Superior temporal gyrus (tissue), 1 donor: ENCODE data around the gene SAFB2.
A peak's percentile ranks its signal among the peaks of the same experiment; 100 is the strongest.

Experiments used
- DNase-seq: peaks from one replicate; pipeline ENCODE4 v3.0.0-alpha.2; 2016; ENCODE audit errors: extremely low spot score

SAFB2 gene

GRCh38 chr19:5607318-5608275, 15.0 kb downstream of the SAFB2 start:
- DNase-seq: no peak

GRCh38 chr19:5605362-5605761, 17.2 kb downstream of the SAFB2 start:
- no peak for DNase-seq

- DNase-seq: no peak
Measured at GRCh38 chr19:5603626-5604025, 18.9 kb downstream of the SAFB2 start.

GRCh38 chr19:5600797-5601196, 21.8 kb downstream of the SAFB2 start:
- DNase-seq: no peak

GRCh38 chr19:5595745-5596144, 26.8 kb downstream of the SAFB2 start:
- DNase-seq: no peak

GRCh38 chr19:5595129-5595528, 27.4 kb downstream of the SAFB2 start:
- DNase-seq: no peak

GRCh38 chr19:5594521-5594950, 28.0 kb downstream of the SAFB2 start:
- no peak for DNase-seq

- no peak for DNase-seq
Measured at GRCh38 chr19:5593343-5594255, 29.0 kb downstream of the SAFB2 start.

GRCh38 chr19:5592531-5593342, 29.8 kb downstream of the SAFB2 start:
- no peak for DNase-seq

- DNase-seq: no peak
Measured at GRCh38 chr19:5591476-5591875, 31.1 kb downstream of the SAFB2 start.

GRCh38 chr19:5590865-5591154, 31.8 kb downstream of the SAFB2 start:
- no peak for DNase-seq

GRCh38 chr19:5590151-5590864, 32.3 kb downstream of the SAFB2 start:
- no peak for DNase-seq

- no peak for DNase-seq
Measured at GRCh38 chr19:5588906-5589676, 33.5 kb downstream of the SAFB2 start.

GRCh38 chr19:5588441-5588840, 34.1 kb downstream of the SAFB2 start:
- no peak for DNase-seq

GRCh38 chr19:5587661-5588060, 34.9 kb downstream of the SAFB2 start:
- DNase-seq: no peak

- DNase-seq: no peak
Measured at GRCh38 chr19:5587071-5587455, 35.5 kb downstream of the SAFB2 start.

GRCh38 chr19:5586300-5587070, 36.1 kb downstream of the SAFB2 start:
- DNase-seq: peak; percentile 24

- peak; percentile 11 for DNase-seq
Measured at GRCh38 chr19:5585461-5586299, 36.9 kb downstream of the SAFB2 start.

- no peak for DNase-seq
Measured at GRCh38 chr19:5580161-5580571, 42.4 kb downstream of the SAFB2 start.
